Epidermal melanocyte (primary cell): ENCODE results near the gene VPS18.
A peak's percentile ranks its signal among the peaks of the same experiment; 100 is the strongest.
"Not testable (repeated sequence)": the region's sequence is repeated elsewhere in the genome, so short reads cannot be mapped to it uniquely, and the experiment has no call there.

Experiments
- DNase-seq: peaks from one replicate; pipeline ENCODE4 v3.0.0; 2011; ENCODE audit warnings: low spot score; ENCODE audit not compliant: insufficient read length

The VPS18 gene

GRCh38 chr15:40893733-40894680, at the start of gene VPS18:
VPS18 (plus strand) TSS chr15:40894450; CDS start chr15:40894769, 319 bp downstream.
- DNase-seq = peak; percentile 76

DNA sequence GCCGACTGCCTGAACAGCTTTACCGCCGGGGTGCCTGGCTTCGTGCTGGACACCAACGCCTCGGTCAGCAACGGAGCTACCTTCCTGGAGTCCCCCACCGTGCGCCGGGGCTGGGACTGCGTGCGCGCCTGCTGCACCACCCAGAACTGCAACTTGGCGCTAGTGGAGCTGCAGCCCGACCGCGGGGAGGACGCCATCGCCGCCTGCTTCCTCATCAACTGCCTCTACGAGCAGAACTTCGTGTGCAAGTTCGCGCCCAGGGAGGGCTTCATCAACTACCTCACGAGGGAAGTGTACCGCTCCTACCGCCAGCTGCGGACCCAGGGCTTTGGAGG, 49.6 kb upstream of the VPS18 start:
- DNase-seq = no peak

GRCh38 chr15:40845036-40845435, 49.2 kb upstream of the VPS18 start:
- DNase-seq = no peak

- no peak for DNase-seq
Observed at GRCh38 chr15:40845511-40846284, 48.6 kb upstream of the VPS18 start.

GRCh38 chr15:40846841-40847222, 47.4 kb upstream of the VPS18 start:
- no peak for DNase-seq

- peak; percentile 62 for DNase-seq
Observed at GRCh38 chr15:40847223-40847961, 46.9 kb upstream of the VPS18 start.

GRCh38 chr15:40850576-40851112, 43.6 kb upstream of the VPS18 start:
- DNase-seq = no peak

DNA sequence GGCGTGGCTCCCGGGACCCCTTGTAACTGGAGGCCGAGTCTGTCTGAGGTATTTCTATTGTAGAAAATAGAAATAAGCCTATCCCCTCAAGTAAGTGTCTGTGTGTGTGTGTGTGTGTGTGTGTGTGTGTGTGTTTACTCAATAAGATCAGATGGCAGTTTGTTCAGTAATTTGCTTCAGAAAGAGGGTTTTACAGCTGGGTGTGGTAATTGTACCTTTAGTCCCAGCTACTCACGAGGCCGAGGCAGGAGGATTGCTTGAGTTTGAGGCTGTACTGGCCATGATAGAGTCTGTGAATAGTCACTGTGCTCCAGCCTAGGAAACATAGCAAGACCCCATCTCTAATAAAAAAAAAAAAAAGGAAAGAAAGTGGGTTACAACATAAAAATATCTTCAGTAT, 41.7 kb upstream of the VPS18 start:
- no peak for DNase-seq

GRCh38 chr15:40853241-40853890, 40.9 kb upstream of the VPS18 start:
- DNase-seq = no peak

DNA sequence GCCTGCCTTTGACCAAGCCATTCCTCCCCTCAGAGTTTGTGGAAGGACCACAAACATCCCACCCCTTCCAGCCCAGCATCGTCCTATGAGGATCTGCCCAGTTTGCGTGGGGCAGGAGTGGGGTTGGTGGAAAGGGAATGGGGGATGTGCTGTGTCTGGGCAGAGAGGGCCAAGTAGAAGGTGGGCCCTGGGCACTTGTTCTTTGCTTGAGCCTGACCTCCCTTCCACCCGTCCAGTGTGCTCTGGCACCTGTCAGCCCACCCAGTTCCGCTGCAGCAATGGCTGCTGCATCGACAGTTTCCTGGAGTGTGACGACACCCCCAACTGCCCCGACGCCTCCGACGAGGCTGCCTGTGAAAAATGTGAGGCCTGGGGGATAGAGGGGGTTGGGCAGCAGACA, 40.1 kb upstream of the VPS18 start:
- no peak for DNase-seq

- no peak for DNase-seq
Observed at GRCh38 chr15:40855706-40856234, 38.5 kb upstream of the VPS18 start.

GRCh38 chr15:40856746-40857145, 37.5 kb upstream of the VPS18 start:
- DNase-seq = no peak

- DNase-seq = peak; percentile 92
Observed at GRCh38 chr15:40857601-40858341, 36.5 kb upstream of the VPS18 start.

- no peak for DNase-seq
Observed at GRCh38 chr15:40858706-40859105, 35.5 kb upstream of the VPS18 start.

GRCh38 chr15:40859206-40859851, 34.9 kb upstream of the VPS18 start:
- peak; percentile 64 for DNase-seq

GRCh38 chr15:40861147-40861546, 33.1 kb upstream of the VPS18 start:
- DNase-seq = not testable (repeated sequence)

DNA sequence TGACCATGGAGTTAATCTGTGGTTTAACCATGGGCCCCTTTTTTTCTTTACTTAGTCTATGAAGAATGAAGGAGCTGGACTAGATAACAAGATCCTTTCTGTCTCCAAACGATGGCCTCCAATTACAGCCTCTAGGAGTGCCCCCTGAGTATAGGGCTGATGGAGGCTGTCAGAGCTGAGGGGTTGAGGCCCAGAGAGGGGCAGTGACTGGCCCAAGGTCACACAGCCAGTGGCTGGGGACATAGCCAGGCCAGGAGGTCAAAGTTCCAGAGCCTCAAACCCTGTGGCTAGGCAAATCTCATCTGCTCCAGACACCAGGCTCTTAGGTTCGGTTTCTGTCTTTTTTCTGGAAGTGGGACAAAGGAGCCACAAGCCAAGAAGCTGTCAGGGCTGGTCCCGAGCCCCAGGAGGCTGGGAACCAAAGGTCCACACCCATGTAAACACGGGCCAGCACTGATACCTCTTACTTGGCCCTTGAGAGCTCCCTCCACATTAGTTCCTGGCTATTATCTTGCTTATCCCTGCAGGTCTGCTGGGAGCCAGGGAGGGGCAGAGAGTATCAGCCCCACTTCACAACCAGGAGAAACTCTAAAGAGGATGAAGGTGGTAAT, 30.5 kb upstream of the VPS18 start:
- DNase-seq = no peak

- no peak for DNase-seq
Observed at GRCh38 chr15:40867199-40867598, 27.1 kb upstream of the VPS18 start.

DNA sequence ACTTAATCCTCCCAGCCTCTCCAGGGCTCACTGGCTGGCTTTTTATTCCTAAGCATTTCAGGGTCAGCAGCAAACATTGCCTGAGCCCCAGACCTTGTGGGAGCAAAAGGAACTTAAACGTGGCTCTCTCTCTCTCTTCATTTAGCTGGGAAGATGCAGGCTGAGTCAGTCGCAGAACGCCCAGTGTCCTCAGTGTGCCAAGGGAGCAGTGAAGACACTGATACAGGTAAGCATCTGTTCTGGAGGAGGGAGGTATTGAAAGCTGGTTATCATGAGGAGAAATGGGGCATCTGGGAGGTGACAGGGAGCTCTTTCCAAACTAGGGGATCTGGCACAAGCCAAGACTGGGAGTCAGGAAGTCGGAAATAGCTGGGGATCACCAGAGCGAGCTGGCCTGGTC, 24.6 kb upstream of the VPS18 start:
- no peak for DNase-seq
